Spleen (tissue), 11 donors: Measurements from ENCODE around the gene GLIS1. TPM values are rescaled to one million over a fixed set of nuclear protein-coding genes. Genes with fewer than 3 reads are reported as not detected.

Source experiments
- DNase-seq: peaks from one replicate; pipeline ENCODE4 v3.0.0-alpha.2; 2020
- H3K27ac ChIP-seq, 8 donors: fragments of 200-600 bp; sonication (generic) in 7 of 8; 1 replicate in 4 of 8; 2 replicates in 4 of 8; pipeline versions ENCODE4 v1.5.0 to v1.8.0; 2016 to 2021; ENCODE audit warnings: inconsistent platforms in 4 of 8, mild to moderate bottlenecking in 4 of 8, moderate library complexity in 1 of 8
- H3K27me3 ChIP-seq, 7 donors: fragments of 200-600 bp; sonication (generic) in 6 of 7; replicated peaks in 1 of 7; 1 replicate in 4 of 7; 2 replicates in 3 of 7; pipeline versions ENCODE4 v1.5.0 to v1.8.0; 2016 to 2021; ENCODE audit warnings: inconsistent platforms in 3 of 7, mild to moderate bottlenecking in 1 of 7
- H3K36me3 ChIP-seq, 6 donors: fragments of 200-600 bp; sonication (generic) in 5 of 6; 1 replicate in 4 of 6; 2 replicates in 2 of 6; pipeline versions ENCODE4 v1.5.0 to v1.8.0; 2016 to 2021; ENCODE audit warnings: inconsistent platforms in 2 of 6
- H3K4me1 ChIP-seq, 6 donors: fragments of 200-600 bp; sonication (generic) in 5 of 6; 1 replicate in 3 of 6; 2 replicates in 3 of 6; pipeline versions ENCODE4 v1.5.0 to v1.8.0; 2016 to 2021; ENCODE audit warnings: inconsistent platforms in 3 of 6
- H3K4me3 ChIP-seq, 8 donors: fragments of 200-600 bp; sonication (generic) in 7 of 8; 1 replicate in 4 of 8; 2 replicates in 4 of 8; pipeline versions ENCODE4 v1.5.0 to v1.8.0; 2016 to 2021; ENCODE audit warnings: inconsistent platforms in 4 of 8, mild to moderate bottlenecking in 4 of 8, moderate library complexity in 2 of 8
- H3K9me3 ChIP-seq, 8 donors: fragments of 200-600 bp; sonication (generic) in 7 of 8; 1 replicate in 4 of 8; 2 replicates in 4 of 8; pipeline versions ENCODE4 v1.5.0 to v1.8.0; 2016 to 2021; ENCODE audit warnings: inconsistent platforms in 4 of 8
- POLR2A ChIP-seq, 3 donors: fragments of 450-650 bp; IDR thresholded peaks; one replicate each; pipeline ENCODE4 v1.5.1; 2017; ENCODE audit warnings: antibody characterized with exemption in 3 of 3, mild to moderate bottlenecking in 1 of 3
- POLR2AphosphoS5 ChIP-seq, 3 donors: sonication (generic); formaldehyde crosslinking; IDR thresholded peaks; one replicate each; pipeline ENCODE4 v1.5.1; 2017; ENCODE audit warnings: antibody characterized with exemption in 3 of 3
- WGBS, 5 donors: extraction: QIAGEN DNeasy Blood & Tissue Kit in 3 of 5; methylation state at CpG; one replicate each; pipeline versions ENCODE4 v1.1.5 to v1.1.7; 2013 to 2018; 5-methylcytosine and 5-hydroxymethylcytosine counted together
- intact Hi-C: fragments of 100-400 bp; cut with DNase I; formaldehyde crosslinking; loops from one replicate; pipeline ENCODE4 v1.15.0; 2023; ENCODE audit warnings: low total_unique reads
- polyA plus RNA-seq, 3 donors: library from polyadenylated mRNA; stranded (reverse); fragments of 200-250 nt; gene quantifications; one replicate each; pipeline ENCODE4 v1.2.1, GENCODE V29; 2013
- total RNA-seq, 7 donors: library from RNA; depleted of rRNA in 3 of 7; stranded (reverse); fragments of >200 nt in 3 of 7; fragmentation: NEBNext Ultra II Directional in 4 of 7; extraction: Animal tissue kit (Norgen Biotek cat#: 25700) in 4 of 7; gene quantifications; one replicate each; pipeline versions ENCODE4 v1.1.0 to v1.2.1, GENCODE V29; 2016 to 2021
- TF ChIP-seq, protein P1 (sequence below), 11 experiments: fragments of 200-600 bp in 7 of 11; fragments of 450-650 bp in 4 of 11; sonication (generic) in 4 of 11; IDR thresholded peaks in 8 of 11; conservative IDR thresholded peaks in 3 of 11; 1 replicate in 7 of 11; 2 replicates in 4 of 11; pipeline versions ENCODE4 v1.4.0 to v1.8.0; 2016 to 2021; ENCODE audit warnings: antibody characterized with exemption in 11 of 11, inconsistent platforms in 4 of 11, mild to moderate bottlenecking in 1 of 11
- donor health status: healthy with polysubstance abuse.
- donor health status: DM: no; HTN: no; CAD: no; lungs with moderate emphysema.
- donor health status: DM: no; HTN: no; CAD: no.
- donor health status: Bipolar disorder and iron deficiency.
- donor health status: healthy.
- donor health status: DM: no; HTN: no; CAD: no.
- donor health status: DM: yes; HTN: yes; CAD: no.

GLIS1 gene
- total and polyA plus RNA-seq, 10 donors: 0.04 to 0.39 (median 0.26) TPM; not detected in 5

- no peak for TF ChIP-seq POLR2AphosphoS5 (IDR thresholded peaks at IDR 0.05)
- TF ChIP-seq, protein P1, sequence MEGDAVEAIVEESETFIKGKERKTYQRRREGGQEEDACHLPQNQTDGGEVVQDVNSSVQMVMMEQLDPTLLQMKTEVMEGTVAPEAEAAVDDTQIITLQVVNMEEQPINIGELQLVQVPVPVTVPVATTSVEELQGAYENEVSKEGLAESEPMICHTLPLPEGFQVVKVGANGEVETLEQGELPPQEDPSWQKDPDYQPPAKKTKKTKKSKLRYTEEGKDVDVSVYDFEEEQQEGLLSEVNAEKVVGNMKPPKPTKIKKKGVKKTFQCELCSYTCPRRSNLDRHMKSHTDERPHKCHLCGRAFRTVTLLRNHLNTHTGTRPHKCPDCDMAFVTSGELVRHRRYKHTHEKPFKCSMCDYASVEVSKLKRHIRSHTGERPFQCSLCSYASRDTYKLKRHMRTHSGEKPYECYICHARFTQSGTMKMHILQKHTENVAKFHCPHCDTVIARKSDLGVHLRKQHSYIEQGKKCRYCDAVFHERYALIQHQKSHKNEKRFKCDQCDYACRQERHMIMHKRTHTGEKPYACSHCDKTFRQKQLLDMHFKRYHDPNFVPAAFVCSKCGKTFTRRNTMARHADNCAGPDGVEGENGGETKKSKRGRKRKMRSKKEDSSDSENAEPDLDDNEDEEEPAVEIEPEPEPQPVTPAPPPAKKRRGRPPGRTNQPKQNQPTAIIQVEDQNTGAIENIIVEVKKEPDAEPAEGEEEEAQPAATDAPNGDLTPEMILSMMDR (IDR thresholded peaks at IDR 0.05 in 8 of 11, conservative IDR thresholded peaks at IDR 0.05 in 3 of 11): no peak
- no peak for TF ChIP-seq POLR2A (IDR thresholded peaks at IDR 0.05)
- WGBS, 5 donors: 64 to 82% (median 75%) methylated on average over 11 to 20 of the region's 20 CpGs
- DNase-seq: no peak
- Histone ChIP-seq H3K36me3 (no peaks in the 10 kb centered on the region), H3K27me3 (peaks cover 0 to 26% (median 0%) of the 10 kb centered on the region in 7 donors), H3K4me3 (no peak overlapping the region), H3K9me3 (no peaks in the 10 kb centered on the region), H3K4me1 (no peaks in the 10 kb centered on the region), H3K27ac (no peak overlapping the region)
- intact Hi-C loops: no loop called here
Observed at GRCh38 chr1:53499257-53500203, 239.4 kb downstream of the GLIS1 start.

DNA sequence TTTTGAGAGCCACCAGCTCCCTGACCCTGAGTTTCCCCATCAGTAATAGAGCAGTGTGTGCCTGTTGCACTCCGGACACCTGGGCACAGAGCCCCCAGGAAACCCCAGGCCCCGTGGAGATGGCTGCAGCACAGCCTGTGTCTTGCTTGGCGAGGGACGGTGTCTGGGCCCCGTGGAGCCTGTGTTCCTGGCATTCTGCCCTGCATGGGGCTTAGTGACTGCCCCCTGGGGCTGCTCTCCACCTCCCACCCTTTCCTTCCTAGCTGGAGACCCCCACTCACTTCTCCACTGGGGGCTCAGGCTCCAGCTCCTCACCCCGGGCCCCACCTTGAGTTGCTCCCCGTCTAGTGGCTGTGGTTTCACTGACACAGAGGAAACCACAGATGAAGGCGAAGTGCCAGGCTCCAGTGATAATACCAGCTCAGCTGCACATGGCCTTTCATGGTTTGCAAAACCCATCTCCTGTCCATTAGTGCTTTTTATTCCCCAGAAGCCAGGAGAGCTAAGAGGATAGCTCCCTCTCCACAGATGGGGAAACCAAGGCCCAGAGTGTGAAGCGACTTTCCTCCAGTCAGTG, 240.3 kb downstream of the GLIS1 start:
- TF ChIP-seq, protein P1 (IDR thresholded peaks at IDR 0.05 in 8 of 11, conservative IDR thresholded peaks at IDR 0.05 in 3 of 11): no peak
- TF ChIP-seq POLR2A (IDR thresholded peaks at IDR 0.05) (no peak), POLR2AphosphoS5 (IDR thresholded peaks at IDR 0.05) (no peak)
- DNase-seq: no peak
- H3K4me3 ChIP-seq: no peak overlapping the region
- intact Hi-C loops: no loop called here
- no peak overlapping the region for H3K27ac ChIP-seq
- no peaks in the 10 kb centered on the region for H3K36me3 ChIP-seq
- 27 to 35% (median 30%) methylated on average over 8 to 9 of the region's 9 CpGs for WGBS, 5 donors
- peaks cover 0 to 26% (median 0%) of the 10 kb centered on the region in 7 donors for H3K27me3 ChIP-seq
- H3K9me3 ChIP-seq: no peaks in the 10 kb centered on the region
- H3K4me1 ChIP-seq: no peaks in the 10 kb centered on the region

GRCh38 chr1:53495633-53496345, 243.2 kb downstream of the GLIS1 start:
- TF ChIP-seq POLR2AphosphoS5 (IDR thresholded peaks at IDR 0.05): no peak
- no peak for TF ChIP-seq POLR2A (IDR thresholded peaks at IDR 0.05)
- TF ChIP-seq, protein P1 (IDR thresholded peaks at IDR 0.05 in 8 of 11, conservative IDR thresholded peaks at IDR 0.05 in 3 of 11): no peak
- DNase-seq: peak; percentile 60
- H3K36me3 ChIP-seq: no peaks in the 10 kb centered on the region
- no peak overlapping the region for H3K27ac ChIP-seq
- intact Hi-C loops: no loop called here
- H3K4me3 ChIP-seq: no peak overlapping the region
- peaks cover 0 to 19% (median 0%) of the 10 kb centered on the region in 7 donors for H3K27me3 ChIP-seq
- 86 to 96% (median 92%) methylated on average over 6 to 8 of the region's 8 CpGs for WGBS, 5 donors
- H3K9me3 ChIP-seq: no peaks in the 10 kb centered on the region
- H3K4me1 ChIP-seq: no peaks in the 10 kb centered on the region
